Small intestine (tissue), 7 donors: ENCODE measurements around the gene AEBP2. TPM values are rescaled to one million over a fixed set of nuclear protein-coding genes. Genes with fewer than 3 reads are reported as not detected.
"Not testable (repeated sequence)": the region's sequence is repeated elsewhere in the genome, so short reads cannot be mapped to it uniquely, and the experiment has no call there.

Source experiments
- DNase-seq, 2 donors: peaks; one replicate each; pipeline versions ENCODE4 v3.0.0 to v3.0.0-alpha.2; 2013
- FAIRE-seq: peaks from 2 replicates; lab custom pipeline; 2012; peaks lifted over from hg19 to GRCh38; lab: Jason Lieb, UNC
- H3K27ac ChIP-seq, 3 donors: one replicate each; pipeline ENCODE4 v1.5.1; 2013; ENCODE audit warnings: low read length in 2 of 3, mild to moderate bottlenecking in 2 of 3, control low read depth in 1 of 3, inconsistent platforms in 1 of 3, low read depth in 1 of 3, moderate library complexity in 1 of 3
- H3K27me3 ChIP-seq, 3 donors: one replicate each; pipeline ENCODE4 v1.6.1; 2013; ENCODE audit warnings: low read length in 3 of 3, inconsistent platforms in 1 of 3; ENCODE audit not compliant: control insufficient read depth in 3 of 3, insufficient read depth in 3 of 3
- H3K36me3 ChIP-seq, 3 donors: one replicate each; pipeline ENCODE4 v1.6.1; 2013; ENCODE audit warnings: low read length in 3 of 3, inconsistent platforms in 1 of 3, low read depth in 1 of 3, mild to moderate bottlenecking in 1 of 3, moderate library complexity in 1 of 3; ENCODE audit not compliant: control insufficient read depth in 3 of 3, insufficient read depth in 2 of 3
- H3K4me1 ChIP-seq, 3 donors: one replicate each; pipeline ENCODE4 v1.6.1; 2013; ENCODE audit warnings: low read length in 2 of 3, inconsistent platforms in 1 of 3, low read depth in 1 of 3, mild to moderate bottlenecking in 1 of 3, moderate library complexity in 1 of 3; ENCODE audit not compliant: control insufficient read depth in 3 of 3, insufficient read depth in 2 of 3
- H3K4me3 ChIP-seq, 3 donors: one replicate each; pipeline ENCODE4 v1.5.1; 2013; ENCODE audit warnings: low read length in 3 of 3, control low read depth in 1 of 3, inconsistent platforms in 1 of 3, low read depth in 1 of 3, mild to moderate bottlenecking in 1 of 3, moderate library complexity in 1 of 3
- H3K9me3 ChIP-seq, 2 donors: one replicate each; pipeline ENCODE4 v1.6.1; 2013; ENCODE audit warnings: low read depth in 1 of 2, low read length in 1 of 2; ENCODE audit not compliant: control insufficient read depth in 2 of 2, insufficient read depth in 1 of 2
- WGBS, 3 donors: extraction: QIAGEN DNeasy Blood & Tissue Kit; methylation state at CpG; one replicate each; pipeline ENCODE4 v1.1.7; 2013; 5-methylcytosine and 5-hydroxymethylcytosine counted together
- polyA plus RNA-seq, 4 donors: library from polyadenylated mRNA; stranded (reverse) in 3 of 4; unstranded in 1 of 4; fragments of 200-250 nt in 3 of 4; fragments of 120-200 nt in 1 of 4; gene quantifications; one replicate each; pipeline versions ENCODE4 v1.2.1 to v1.2.3, GENCODE V29; 2013
- donor health status: healthy with polysubstance abuse.
- donor health status: control.
- donor health status: control.
- donor health status: Bipolar disorder and iron deficiency.
- donor health status: healthy.

AEBP2 gene
- polyA plus RNA-seq, 4 donors = 9.2 to 36.0 (median 9.6) TPM

DNA sequence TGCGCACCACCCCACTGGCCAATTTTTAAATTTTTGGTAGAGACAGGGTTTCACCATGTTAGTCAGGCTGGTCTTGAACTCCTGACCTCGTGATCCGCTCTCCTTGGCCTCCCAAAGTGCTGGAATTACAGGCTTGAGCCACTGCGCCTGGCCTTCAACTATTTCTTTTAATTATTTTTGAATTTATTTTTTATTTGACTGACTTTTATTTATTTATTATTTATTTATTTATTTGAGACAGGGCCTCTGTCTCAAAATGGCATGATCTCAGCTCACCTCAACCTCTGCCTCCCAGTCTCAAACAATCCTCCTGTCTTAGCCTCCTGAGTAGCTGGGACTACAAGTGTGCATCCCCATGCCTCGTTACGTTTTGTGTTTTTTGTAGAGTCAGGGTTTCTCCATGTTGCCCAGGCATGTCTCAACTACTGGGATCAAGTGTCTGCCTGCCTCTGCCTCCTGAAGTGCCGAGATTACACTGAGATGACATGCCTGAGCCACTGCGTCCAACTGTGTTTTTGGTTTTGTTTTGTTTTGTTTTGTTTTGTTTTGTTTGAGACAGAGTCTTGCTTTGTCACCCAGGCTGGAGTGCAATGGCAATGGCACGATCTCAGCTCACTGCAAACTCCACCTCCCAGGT lies 38.5 kb upstream of the AEBP2 start:
- H3K4me3 ChIP-seq, DNase-seq, H3K27ac ChIP-seq, H3K36me3 ChIP-seq, H3K4me1 ChIP-seq, FAIRE-seq, H3K9me3 ChIP-seq, H3K27me3 ChIP-seq: not testable (repeated sequence)
- 89 to 95% (median 92%) methylated on average over 9 of the region's 9 CpGs for WGBS, 3 donors

DNA sequence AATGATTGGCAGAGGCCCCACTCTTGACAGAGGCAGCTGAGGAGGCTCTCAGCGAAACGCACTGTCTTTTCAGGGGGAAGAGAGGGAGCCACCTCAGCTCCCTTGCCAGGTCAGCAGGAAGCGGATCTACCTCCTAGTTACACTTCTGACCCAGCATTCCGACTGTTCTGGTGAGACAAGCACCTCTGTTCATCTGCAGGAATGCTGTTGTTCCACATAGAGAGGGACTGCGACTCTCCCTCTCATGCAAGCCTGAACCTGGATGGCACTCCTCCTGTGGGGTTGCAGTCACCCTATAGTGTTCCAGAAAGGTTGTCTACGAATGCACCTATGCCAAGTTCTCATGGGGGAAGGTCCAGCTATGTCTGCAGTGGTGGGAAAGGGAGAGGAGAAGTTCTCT lies 37.1 kb upstream of the AEBP2 start:
- Histone ChIP-seq H3K4me3 (no peak overlapping the region), H3K27ac (no peak overlapping the region), H3K36me3 (no peaks in the 10 kb centered on the region), H3K27me3 (no peaks in the 10 kb centered on the region), H3K4me1 (no peaks in the 10 kb centered on the region), H3K9me3 (peaks cover 0 to 8% of the 10 kb centered on the region in 2 donors)
- FAIRE-seq (no peak), DNase-seq (no peak)
- 88 to 90% (median 89%) methylated on average over 4 to 6 of the region's 6 CpGs for WGBS, 3 donors

DNA sequence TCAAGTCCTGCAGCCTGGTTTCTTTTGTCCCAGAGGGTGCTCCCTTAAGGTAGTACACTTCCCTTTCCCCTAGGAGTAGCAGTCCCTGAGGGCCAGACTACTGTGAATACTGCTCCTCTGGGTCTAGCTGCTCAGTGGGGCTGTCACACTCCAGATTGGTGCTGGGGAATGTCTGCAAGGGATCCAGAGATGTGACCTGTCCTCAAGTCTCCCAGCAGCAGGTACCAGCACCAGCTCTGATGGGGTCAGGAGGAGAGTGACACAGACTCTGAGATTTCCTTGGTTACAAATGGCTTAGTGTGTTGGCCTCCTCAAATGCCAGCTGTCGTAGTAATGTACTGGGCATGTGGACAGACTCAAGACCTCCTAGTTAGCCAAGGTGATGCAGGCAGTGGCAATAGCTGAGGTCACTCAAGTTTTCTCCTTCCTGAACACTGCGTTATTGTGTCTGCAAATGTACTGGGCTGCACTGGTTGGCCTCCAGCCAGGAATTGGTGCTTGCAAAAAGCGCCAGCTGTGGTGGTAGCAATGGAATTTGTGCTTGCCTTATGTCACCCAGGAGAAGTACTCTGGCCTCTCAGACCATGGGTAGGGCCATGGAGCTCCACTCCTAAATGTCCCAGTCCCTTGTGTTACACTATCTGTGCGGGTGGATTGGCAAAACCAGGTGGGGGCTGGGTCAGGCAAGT lies 36.4 kb upstream of the AEBP2 start:
- Histone ChIP-seq H3K4me1 (no peaks in the 10 kb centered on the region), H3K9me3 (peaks cover 0 to 8% of the 10 kb centered on the region in 2 donors), H3K27ac (no peak overlapping the region), H3K27me3 (no peaks in the 10 kb centered on the region), H3K36me3 (no peaks in the 10 kb centered on the region), H3K4me3 (no peak overlapping the region)
- peak in 1 of 2 donors; percentile 25 for DNase-seq
- 22 to 69% (median 43%) methylated on average over 4 of the region's 4 CpGs for WGBS, 3 donors
- no peak for FAIRE-seq

DNA sequence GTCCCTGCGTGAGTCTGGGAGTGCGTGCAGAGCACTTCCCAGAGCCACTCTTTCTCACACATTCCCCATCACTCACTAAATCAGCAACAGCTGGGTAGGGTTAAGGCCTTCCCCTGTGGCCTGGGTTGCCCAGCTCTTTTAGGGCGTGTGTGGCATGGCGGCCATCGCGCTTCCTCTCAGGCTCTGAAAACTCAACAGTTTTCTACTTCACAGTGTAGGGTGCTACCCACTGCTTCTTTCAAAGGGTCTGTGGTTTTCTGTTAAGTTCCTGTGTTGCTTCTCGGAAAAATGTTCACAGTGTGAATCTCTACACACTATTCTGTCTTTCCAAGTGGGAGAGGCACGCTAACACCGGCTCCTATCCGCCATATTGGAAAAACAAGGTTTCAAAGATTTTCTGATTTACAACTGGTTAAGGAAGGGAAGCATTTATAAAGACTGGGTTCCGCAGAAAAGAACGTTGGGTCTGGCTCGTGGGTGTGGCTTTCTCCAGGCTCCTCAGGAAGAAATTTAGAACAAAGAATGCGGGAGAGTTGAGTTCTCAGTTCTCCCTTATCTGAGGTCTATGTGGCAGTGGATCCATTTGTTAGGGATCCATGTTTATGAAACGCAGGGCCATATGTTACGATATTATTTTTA lies 34.9 kb upstream of the AEBP2 start:
- Histone ChIP-seq H3K4me1 (no peaks in the 10 kb centered on the region), H3K9me3 (peaks cover 0 to 8% of the 10 kb centered on the region in 2 donors), H3K27ac (no peak overlapping the region), H3K36me3 (no peaks in the 10 kb centered on the region), H3K4me3 (no peak overlapping the region), H3K27me3 (no peaks in the 10 kb centered on the region)
- FAIRE-seq (no peak), DNase-seq (no peak)
- 86 to 90% (median 89%) methylated on average over 16 of the region's 16 CpGs for WGBS, 3 donors

DNA sequence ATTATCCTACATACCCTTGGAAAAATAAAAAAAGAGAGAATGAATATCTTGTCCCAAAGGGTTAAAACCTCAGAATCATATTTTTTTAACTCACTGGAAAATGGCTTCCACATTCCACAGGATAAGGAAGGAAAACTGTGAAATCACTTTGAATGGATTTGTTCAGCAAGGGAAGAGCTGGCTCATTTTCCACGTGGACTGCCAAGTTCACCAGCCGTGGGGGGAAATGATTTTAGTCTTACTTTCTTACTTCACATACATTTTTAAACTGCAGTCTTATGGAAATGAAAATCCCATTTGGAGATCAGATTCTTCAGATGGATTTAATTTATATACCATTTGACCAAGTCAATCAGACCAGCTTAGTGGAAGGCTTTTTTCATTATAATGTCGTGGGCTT lies 29.9 kb upstream of the AEBP2 start:
- FAIRE-seq (no peak), DNase-seq (no peak)
- Histone ChIP-seq H3K9me3 (peaks cover 0 to 2% of the 10 kb centered on the region in 2 donors), H3K27me3 (no peaks in the 10 kb centered on the region), H3K27ac (no peak overlapping the region), H3K36me3 (no peaks in the 10 kb centered on the region), H3K4me1 (no peaks in the 10 kb centered on the region), H3K4me3 (no peak overlapping the region)
- 30 to 39% (median 32%) methylated on average over 3 of the region's 3 CpGs for WGBS, 3 donors

DNA sequence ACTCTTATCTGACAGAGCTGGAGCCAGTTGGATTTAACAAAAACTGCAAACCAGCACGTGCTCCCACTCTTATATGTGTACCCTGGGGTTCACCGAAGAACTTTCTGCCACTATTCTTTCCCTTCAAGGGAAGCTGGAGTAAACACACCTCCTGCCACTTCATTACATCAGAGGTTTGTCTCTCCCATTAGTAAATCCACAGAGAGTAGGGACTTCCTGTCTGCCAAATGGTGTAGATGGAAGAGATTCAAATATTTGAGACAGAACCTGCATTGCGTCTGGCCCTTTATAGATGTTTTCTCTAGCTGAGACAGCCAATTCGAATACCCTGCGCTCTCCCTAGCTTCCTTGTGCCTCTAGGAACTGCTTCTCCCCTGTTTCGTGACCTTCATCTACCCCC lies 29.1 kb upstream of the AEBP2 start:
- DNase-seq (no peak), FAIRE-seq (no peak)
- no peak overlapping the region for H3K4me3 ChIP-seq
- no peaks in the 10 kb centered on the region for H3K27me3 ChIP-seq
- H3K27ac ChIP-seq = no peak overlapping the region
- H3K4me1 ChIP-seq = no peaks in the 10 kb centered on the region
- 58 to 80% (median 72%) methylated on average over 6 of the region's 6 CpGs for WGBS, 3 donors
- no peaks in the 10 kb centered on the region for H3K36me3 ChIP-seq
- no peaks in the 10 kb centered on the region for H3K9me3 ChIP-seq

DNA sequence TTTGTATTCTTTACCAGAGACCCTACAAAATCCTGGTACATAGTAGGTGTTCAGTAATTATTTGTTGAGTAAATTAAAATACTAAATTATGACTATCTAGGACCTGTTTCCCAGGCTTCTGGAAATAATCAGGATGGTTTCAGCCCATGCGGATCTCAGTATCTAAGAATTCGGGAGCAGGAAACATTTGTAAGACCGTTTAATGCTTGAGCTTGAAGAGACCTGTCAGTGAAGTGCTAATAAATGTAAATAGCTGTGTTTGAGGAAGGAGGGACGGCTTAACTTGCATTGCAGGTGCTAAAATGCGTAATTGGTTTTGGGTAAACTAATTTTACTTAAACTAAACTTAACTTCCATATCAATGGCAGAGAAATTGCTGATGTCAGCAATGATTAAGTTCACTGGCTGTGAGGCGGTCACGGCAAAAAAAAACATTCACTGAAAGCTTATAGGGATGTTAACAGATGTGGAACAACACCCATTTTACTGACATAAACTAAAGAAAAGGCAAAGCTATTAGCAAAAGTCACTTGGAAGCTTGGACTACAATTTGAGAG lies 28.6 kb upstream of the AEBP2 start:
- Histone ChIP-seq H3K27me3 (no peaks in the 10 kb centered on the region), H3K9me3 (no peaks in the 10 kb centered on the region), H3K27ac (no peak overlapping the region), H3K36me3 (no peaks in the 10 kb centered on the region), H3K4me1 (no peaks in the 10 kb centered on the region), H3K4me3 (no peak overlapping the region)
- no peak for FAIRE-seq
- WGBS, 3 donors = 52 to 61% (median 57%) methylated on average over 7 of the region's 7 CpGs
- DNase-seq = no peak
